NCI-H1436 (cell line): ENCODE results near the gene VPS13D.
"Not testable (repeated sequence)": the region's sequence is repeated elsewhere in the genome, so short reads cannot be mapped to it uniquely, and the experiment has no call there.

Experiments
- DNase-seq: peaks from one replicate; lab custom pipeline; 2025; lab: John Stamatoyannopoulos, UW

The VPS13D gene

DNA sequence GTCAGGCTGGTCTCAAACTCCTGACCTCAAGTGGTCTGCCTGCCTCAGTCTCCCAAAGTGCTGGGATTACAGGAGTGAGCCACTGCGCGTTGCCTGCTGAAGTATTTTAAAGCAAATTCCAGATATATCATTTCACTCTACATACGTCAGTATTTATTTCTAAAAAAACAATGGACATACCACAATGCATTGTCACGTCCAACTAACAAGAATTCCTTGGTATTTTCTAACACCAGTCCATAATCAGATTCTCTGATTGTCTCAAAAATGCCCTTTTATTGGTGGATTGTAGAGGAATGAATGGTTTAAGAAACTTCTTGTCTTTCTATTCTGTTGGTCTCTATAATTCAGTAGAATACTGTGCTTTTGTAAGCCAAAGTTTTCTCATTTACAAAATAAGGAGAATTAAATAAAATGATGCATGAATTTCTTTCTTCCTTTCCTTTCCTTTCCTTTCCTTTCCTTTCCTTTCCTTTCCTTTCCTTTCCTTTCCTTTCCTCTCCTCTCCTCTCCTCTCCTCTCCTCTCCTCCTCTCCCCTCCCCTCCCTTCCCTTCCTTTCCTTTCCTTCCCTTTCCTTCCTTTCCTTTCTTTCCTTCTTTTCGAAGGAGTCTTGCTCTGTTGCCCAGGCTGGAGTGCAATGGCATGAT is 55.8 kb downstream of the VPS13D start:
- DNase-seq = no peak

DNA sequence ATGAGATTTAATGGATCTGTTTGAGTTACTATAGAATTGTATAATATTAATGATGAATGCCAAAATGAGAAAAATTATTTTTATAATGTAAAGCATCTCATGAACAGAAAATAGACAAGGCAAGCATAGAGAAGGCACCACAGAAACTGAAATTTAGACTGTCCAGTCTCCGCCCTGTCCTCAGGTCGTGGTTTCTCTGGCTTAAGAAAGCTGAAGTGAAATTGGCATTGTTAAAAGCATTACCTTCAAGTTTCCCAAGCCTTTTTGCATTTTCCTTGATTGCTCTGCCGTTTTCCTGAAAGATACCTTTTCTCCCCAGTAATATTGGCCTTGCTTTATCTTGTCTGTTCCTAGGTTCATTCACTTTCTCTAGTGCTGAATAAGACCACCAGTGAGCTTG is 58.0 kb downstream of the VPS13D start:
- no peak for DNase-seq

DNA sequence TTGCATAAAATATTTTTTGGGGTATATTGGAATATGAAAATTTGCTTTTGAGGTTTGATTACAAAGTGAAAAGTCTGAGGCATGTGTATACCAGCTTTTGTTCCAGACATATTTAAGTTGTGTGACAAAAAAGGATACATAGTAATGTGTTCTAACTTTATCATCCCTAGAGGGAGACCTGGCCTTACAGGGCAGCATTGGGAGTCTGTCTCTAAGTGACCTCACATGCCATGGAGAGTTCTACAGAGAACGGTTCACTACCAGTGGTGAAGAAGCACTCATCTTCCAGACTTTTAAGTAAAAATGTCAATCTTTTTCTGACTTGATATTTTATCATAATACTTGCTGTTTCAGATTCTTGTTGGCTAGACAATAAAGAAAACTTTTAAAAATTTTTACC is 61.0 kb downstream of the VPS13D start:
- no peak for DNase-seq

DNA sequence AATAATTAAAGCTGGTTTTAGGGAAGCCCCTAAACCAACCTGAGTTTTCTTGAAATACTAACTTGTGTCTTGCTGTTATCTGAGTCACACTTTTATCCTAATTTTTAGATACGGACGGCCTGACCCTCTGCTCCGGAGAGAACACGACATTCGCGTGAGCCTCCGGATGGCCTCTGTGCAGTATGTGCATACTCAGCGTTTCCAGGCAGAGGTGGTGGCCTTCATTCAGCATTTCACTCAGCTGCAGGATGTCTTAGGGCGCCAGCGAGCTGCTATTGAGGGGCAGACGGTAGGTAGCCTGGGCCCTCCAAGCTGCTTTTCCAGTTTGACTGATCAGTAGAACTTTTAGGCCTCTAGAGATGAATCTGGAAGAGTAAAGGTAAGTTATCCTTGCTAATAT is 63.6 kb downstream of the VPS13D start:
- DNase-seq = no peak

DNA sequence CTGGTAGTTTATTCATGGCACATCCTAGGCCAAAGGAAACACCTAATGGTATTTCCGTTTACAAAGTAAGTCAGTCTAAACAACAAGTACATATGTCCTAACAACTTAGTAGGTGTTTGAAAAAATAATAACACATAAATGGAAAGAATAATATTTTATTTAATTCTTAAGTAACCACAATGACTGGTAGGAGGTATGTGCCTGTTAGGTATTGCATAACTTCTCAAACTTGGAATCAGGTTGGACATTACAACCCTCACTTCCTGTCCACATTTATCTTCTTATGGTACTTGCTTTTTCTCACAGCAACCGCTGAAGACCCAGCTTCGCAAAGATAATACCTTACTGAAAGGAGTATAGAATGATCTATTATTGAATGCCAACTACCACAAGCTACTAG is 64.2 kb downstream of the VPS13D start:
- DNase-seq = no peak

DNA sequence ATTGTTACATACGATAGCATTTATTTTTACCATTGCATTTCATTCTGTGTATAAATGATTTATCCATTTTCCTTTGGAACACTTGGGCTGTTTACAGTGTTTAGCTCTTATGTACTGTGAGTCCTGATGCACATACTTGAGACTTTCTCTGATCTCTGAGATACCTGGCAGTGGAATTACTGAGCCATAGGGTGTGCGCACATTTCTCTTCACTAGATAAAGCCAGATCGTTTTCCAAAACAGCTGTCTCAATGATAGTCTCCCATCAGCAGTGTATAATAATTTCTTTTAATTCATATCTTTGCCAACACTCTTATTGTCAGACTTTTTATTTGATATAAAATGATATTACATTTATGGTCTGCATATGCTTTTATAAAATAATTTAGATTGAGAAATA is 66.2 kb downstream of the VPS13D start:
- DNase-seq = no peak

DNA sequence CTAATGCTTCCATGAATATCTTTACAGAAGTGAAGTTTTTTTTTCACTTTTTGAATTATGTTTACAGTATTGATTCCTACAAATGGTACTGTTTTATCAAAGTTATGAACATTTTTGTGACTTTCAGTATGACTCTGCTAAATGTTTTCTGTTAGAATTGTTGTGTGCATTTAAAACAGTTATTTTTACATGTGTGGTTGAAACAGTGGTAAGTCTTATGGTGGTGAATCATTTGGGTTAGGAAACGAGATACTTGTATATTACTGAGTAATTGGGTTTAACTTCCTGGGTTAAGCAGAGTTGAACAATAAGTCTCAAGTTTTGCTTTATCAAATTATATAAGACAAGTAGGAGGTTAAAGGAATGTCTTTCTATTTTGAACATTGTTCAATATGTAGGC is 66.8 kb downstream of the VPS13D start:
- DNase-seq = no peak

DNA sequence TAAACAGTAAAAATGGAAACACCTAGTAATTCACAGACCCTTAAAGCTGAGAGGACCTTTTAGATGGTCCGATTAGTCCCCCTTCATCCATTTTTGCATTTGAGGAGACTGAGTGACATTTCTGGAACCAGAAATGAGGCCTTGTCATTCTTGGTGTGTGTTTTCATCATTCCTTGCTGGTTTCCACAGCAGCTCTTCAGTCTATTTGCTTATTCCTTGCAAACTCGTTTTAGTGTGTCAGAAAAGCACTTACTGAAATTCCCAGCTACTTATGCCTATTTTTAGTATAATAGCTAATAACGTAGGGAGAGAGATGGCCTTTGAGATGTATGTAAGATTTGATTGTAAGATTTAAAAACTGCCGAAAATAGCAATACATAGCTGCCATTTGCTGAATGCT is 70.9 kb downstream of the VPS13D start:
- no peak for DNase-seq

DNA sequence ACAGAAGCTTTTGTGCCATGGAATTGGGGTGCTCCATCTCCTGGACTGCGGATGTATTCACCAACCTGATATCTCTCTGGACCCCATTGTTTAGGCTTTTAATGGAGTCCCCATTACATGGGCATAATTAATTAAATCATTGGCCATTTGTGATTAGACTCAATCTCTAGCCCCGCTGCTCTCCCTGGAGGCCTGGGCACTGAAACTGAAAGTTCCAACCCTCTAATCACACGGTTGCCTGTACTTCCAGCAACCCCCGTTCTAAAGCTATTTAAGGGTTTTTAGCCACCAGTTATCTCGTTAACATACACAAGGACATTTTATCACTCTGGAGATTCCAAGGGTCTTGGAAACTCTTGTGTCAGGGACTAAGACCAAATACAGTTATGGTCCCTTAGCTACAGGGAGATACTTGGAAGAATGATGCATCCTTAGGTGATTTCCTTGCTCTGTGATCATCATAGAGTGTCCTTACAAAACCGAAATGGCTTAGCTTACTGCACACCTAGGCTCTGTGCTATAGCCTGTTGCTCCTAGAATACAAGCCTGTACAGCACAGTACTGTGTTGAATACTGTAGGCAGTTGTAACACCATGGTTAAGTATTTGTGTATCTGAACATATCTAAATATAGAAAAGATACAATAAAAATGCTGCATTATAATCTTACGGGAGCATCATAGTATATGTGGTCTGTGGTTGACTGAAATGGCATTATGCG is 71.8 kb downstream of the VPS13D start:
- DNase-seq = no peak

DNA sequence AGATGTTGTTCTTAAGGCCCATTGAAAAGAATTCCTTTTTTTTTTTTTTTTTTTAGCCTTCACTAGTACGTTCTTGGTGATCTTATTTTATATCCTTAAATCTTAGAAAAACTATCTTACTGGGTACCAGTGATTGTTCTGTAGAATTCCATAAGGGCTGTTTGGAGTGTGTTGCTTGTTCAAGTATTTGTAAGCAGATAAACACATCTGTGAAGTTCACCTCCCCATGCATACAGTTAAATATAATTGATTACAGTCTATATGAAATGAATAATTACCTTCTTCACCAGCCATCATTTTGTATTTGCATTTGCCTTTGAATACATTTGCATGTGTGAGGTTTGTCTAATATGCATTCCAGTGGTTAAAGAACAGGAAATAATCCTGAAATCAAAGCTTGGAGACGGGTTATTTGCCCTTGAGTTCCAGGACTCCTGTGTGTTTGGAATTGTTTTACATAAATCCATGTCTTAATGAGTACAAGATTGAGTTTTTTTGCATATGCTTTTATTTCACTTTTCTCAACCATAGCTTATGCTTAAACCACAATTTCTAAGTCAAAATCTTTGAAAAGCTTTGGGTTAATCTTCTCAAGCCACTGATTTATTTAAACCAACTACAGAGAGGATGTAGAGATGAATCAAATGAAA is 73.1 kb downstream of the VPS13D start:
- DNase-seq = no peak

DNA sequence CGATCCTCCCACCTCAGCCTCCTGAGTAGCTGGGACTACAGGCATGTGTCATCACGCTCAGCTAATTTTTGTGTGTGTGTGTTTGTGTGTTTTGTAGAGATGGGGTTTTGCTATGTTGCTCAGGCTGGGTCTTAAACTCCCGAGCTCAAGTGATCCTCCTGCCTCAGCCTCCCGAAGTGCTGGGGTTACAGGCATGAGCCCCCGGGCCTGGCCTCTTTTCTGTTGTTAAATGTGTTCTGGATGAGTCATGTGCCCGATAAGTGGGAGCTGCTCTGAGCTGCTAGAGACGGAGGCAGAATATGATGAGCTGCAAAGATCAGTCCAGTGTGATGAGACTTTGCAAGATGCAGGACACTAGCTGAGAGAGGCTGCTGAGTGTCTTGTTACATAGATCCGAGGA is 75.5 kb downstream of the VPS13D start:
- no peak for DNase-seq

DNA sequence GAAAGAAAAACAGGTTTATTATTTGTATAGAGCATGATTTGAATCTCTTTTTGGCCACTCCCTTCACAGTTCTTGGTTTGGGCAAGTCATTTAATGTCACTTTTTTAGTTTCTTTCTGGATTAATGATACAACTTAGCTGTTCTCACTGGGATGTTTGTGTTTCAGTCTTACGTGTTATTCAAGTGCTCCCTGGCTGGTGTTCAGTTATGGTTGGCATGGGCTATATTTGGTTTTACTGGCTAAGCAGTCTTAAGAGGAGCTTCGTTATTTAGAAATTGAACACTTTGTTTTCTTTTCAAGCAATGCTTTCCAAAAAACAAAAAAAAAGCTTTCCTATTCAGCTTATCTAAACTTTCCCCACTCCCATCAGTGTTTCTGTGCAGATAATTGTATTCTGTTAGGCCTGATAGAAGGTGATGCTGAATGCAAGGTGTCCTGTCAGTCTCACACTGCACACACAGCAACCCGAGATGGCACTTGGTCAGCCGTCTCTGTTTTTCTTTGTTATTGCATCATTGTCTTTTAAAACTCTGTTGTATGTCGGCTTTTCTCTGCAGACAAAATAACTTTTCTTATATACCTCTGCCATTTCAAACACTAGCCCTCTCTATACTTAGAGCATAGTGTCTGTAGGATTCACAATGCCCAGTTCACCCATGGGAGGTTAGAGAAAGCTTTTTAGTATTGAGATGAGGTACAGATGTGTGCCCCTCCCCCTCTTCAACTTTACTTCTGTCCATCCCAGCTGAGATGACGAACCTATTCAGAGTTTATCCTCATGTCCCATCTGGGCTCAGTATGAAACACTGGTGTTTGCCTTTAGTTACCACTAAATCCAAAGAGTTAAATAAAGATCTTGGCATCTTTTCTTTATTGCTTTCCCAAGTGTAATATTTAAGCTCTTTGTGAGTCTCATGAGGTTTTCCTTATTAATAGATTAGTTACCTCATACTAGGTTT is 80.2 kb downstream of the VPS13D start:
- DNase-seq = no peak

DNA sequence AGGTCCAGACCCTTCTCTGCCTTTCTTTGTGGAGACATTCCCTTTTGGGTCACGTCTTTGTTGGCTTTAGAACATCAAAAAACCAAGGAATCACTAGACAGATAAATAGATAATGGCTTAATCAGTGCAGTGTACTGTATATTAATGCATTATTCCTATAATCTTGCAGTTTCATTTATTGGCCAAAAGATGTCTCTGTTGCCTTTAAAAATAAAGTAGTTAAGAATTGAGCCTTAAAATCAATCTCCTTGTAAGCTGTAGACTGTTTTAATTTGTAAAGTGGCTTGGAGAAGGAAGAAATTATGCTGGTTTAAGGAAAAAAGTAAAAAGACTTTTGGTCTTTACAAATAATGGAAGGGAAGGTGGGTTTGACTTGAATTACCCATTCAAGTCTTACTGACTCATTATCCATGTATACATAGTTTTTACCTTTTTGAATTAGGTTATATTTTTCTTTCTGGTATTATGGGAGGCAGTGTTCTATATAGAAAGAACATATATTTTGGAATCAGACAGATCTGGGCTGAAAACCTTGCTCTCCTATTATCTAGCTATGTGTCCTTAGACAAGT is 84.6 kb downstream of the VPS13D start:
- DNase-seq = peak; percentile 3

DNA sequence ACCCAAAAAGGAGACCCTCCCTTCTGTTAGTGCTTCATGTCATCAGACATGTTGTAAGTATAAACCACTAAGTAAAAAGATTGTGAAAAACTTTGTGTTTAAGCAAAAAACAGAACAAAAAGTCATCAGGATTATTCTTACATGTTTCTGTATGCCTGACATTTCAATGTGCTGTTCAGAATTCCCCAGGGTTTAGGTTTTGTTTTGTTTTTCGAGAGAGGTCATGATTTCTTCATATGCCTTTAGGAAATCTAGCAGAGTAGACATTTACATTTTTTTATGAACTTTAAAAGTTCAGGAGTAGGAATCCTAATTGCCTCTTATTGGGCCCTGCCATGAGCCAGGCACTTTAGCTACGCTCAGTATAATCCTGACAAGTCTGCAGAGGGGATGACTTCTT is 85.3 kb downstream of the VPS13D start:
- DNase-seq = no peak

DNA sequence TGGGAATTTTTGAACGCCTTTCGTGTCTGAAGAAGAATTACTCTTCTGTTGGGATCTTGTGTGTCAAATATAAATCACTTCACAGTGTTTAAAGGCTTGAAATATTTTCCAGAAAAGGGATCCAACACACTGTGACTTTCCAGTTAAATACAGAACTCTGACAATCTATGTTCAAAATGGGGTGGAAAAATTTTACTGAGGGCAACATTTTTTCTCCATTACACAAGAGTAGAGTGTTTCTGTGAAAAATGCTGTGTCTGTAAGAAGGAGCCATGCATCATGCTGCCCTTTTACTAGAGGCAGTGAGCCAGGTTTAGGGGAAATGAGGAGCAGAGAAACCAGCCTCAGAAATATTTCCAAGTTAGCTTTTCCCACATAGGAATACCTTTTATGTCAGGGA is 86.5 kb downstream of the VPS13D start:
- DNase-seq = no peak

DNA sequence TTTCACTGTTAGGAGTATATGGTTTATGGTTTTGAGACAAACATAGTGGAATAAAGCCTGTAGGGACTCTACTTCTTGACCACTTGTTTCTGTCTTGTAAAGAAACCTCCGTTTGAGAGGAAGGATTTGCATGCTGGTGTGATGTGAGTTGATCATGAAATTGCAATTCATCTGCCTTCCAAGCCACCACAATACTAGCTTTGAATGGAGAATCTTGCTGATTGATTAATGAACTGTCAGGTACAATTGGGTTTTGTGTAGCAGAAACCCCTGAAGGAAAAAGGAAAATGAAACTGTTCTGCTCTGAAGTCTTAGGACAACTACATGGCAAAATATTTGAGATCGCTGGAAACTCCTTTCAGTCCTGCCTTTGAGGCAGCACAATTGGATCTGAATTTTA is 90.7 kb downstream of the VPS13D start:
- no peak for DNase-seq

DNA sequence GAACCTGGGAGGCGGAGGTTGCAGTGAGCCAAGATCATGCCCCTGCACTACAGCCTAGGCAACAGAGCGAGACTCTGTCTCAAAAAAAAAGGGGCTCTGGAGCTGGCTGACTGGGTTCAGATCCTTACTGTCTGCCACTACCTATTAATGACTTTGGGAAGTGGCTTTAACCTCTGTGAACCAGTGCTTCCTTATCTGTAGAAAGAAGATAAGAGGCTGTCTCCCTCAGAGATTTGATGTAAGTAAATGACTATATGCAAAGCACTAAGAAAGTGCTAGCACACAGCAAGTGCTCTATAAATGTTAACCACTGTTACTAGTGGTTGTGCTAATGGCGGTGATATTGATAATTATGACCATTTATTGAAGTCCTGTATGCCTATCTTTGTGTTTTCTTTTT is 94.6 kb downstream of the VPS13D start:
- DNase-seq = no peak

DNA sequence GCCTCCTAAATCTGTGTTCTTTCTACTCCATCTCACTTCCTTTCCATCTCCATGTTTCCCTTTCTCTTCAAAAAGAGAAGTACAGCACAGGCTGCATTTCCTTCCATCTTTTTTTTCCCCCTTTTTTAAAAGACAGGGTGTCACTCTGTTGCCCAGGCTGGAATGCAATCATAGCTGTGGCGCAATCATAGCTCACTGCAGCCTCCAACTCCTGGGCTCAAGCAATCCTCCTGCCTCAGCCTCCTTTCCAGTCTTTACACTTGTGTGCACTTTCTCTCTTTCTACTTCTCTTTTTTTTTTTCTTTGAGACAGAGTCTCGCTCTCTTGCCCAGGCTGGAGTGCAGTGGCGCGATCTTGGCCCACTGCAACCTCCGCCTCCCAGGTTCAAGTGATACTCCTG is 95.1 kb downstream of the VPS13D start:
- DNase-seq = not testable (repeated sequence)

DNA sequence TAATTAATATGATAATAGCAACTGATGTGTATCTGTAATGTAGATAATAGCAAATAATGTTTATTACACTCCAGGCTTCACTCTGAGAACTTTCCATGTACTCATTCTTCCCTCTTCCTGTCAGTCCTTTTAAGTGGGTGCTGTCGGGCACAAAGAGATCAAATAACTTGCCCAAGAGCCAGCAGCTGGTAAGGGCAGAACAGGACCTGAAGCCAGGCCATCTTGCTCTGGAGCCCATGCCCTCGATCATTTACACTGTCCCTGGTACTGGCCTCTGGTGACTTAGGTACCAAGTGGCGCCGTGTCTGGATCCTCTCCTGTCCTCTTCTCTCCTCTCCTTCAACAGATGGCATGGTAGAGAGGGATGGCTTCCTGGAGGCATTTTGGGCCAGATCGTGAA is 97.2 kb downstream of the VPS13D start:
- no peak for DNase-seq

DNA sequence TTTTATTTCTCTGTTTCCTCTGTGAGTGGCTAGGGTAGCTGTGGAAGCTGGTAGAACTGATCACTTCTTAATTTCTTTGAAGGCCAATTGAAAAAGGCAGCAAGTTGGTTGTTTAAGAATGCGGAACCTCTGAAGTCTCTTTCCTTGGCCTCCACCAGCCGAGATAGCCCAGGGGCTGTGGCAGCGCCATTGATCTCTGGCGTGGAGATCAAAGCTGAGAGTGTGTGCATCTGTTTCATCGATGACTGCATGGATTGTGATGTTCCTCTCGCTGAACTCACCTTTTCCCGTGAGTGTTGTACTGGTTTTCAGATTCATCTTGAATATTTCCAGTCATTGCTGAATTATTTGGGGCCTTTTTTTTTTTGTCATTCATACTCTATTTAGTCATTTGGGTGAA is 97.7 kb downstream of the VPS13D start:
- no peak for DNase-seq

DNA sequence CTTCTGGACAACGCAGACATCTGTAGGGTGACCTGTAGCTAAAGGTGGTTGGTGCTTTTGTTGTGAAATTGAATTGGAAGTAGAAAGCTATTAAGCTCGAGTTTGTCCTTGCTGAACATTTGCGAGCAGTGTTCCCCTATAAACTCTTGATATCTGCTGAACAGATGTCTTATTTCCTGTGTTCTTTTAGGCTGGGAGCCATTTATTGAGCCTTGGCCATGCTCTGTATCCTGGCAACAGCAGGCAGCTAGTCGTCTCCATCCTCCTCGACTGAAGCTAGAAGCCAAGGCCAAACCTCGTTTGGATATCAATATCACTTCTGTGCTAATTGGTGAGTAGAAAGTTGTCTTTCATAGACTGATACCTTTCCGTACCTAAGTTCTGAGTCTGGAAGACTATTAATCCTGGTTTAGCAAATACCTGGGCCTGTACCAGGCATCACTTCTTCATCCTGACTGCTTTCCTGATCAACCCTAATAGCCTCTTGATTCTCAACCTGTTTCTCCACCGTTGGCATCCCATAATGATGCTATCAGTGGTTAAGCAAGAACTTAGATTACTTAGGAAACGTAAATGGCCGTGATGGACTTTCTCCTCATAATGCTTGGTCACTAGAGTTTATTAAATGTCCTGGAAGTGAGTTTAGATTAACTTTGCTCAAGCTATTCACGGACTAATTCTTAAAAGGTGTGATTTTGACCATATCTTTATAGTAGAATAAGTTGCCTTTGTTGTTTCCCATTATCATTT is 103.4 kb downstream of the VPS13D start:
- DNase-seq = no peak
